ENCODE data around the gene DDX1.

DNA sequence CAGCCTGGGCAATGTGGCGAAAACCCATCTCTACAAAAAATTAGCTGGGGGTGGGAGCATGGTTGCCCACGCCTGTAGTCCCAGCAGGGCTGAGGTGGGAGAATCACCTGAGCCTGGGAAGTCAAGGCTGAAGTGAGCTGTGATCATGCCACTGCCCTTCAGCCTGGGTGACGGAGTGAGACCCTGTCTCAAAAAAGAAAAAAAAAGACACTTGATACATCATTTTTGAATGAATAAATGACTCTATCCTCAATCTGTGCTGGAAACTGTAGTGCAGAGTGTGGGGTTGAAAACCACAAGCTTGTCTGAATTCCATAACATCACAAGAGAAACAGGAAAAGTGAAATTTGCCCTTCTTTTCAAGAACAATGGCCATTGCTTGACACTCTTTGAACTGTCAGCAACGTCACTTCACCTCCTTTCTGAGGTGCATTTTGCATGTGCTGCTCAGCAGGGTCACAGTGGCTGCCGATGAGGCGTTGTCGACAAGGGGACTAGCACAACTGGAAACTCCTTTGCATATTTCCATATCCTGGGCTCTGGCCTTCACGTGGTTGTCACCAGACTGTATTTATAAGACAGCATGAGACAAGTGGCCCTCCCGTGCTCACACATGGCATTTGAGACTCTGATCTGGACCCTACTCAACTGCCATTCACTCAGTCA, 54.2 kb downstream of the DDX1 start:
- TF ChIP-seq, protein P1, sequence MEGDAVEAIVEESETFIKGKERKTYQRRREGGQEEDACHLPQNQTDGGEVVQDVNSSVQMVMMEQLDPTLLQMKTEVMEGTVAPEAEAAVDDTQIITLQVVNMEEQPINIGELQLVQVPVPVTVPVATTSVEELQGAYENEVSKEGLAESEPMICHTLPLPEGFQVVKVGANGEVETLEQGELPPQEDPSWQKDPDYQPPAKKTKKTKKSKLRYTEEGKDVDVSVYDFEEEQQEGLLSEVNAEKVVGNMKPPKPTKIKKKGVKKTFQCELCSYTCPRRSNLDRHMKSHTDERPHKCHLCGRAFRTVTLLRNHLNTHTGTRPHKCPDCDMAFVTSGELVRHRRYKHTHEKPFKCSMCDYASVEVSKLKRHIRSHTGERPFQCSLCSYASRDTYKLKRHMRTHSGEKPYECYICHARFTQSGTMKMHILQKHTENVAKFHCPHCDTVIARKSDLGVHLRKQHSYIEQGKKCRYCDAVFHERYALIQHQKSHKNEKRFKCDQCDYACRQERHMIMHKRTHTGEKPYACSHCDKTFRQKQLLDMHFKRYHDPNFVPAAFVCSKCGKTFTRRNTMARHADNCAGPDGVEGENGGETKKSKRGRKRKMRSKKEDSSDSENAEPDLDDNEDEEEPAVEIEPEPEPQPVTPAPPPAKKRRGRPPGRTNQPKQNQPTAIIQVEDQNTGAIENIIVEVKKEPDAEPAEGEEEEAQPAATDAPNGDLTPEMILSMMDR (IDR thresholded peaks at IDR 0.05), result no peak
- TF ChIP-seq POLR2A (IDR thresholded peaks at IDR 0.05), result no peak

All from heart left ventricle (tissue), 13 donors.